IPS DF 6.9 (cell line): ENCODE data around the gene EFCAB9.

Experiments used
- DNase-seq: peaks from one replicate; pipeline ENCODE4 v3.0.0-alpha.2; 2013; ENCODE audit warnings: low read depth, low spot score
- H3K27ac ChIP-seq: one replicate; pipeline ENCODE4 v1.5.1; 2013; ENCODE audit warnings: low read length, control low read depth
- H3K27me3 ChIP-seq: 2 replicates; pipeline ENCODE4 v1.6.1; 2013; ENCODE audit warnings: mild to moderate bottlenecking, low read length; ENCODE audit not compliant: control insufficient read depth, insufficient read depth
- H3K36me3 ChIP-seq: 2 replicates; pipeline ENCODE4 v1.6.1; 2013; ENCODE audit warnings: low read length; ENCODE audit not compliant: control insufficient read depth, insufficient read depth
- H3K4me1 ChIP-seq: 2 replicates; pipeline ENCODE4 v1.6.1; 2013; ENCODE audit warnings: low read length; ENCODE audit not compliant: control insufficient read depth, insufficient read depth
- H3K4me3 ChIP-seq: 2 replicates; pipeline ENCODE4 v1.5.1; 2013; ENCODE audit warnings: mild to moderate bottlenecking, low read length
- H3K9me3 ChIP-seq: 2 replicates; pipeline ENCODE4 v1.6.1; 2013; ENCODE audit warnings: low read length, inconsistent platforms; ENCODE audit not compliant: control insufficient read depth, insufficient read depth
- WGBS: extraction: QIAGEN DNeasy Blood & Tissue Kit; methylation state at CpG from one replicate; pipeline ENCODE4 v1.1.7; 2013; ENCODE audit warnings: mixed read lengths, missing lambda C conversion rate; ENCODE audit not compliant: insufficient read length, insufficient coverage; 5-methylcytosine and 5-hydroxymethylcytosine counted together

EFCAB9 gene

GRCh38 chr5:172207511-172207910 is 13.5 kb downstream of the EFCAB9 start:
- no peak overlapping the region for H3K4me3 ChIP-seq
- H3K9me3 ChIP-seq, result no peaks in the 10 kb centered on the region
- no CpG with 5 or more reads among the region's 3 CpGs for WGBS
- H3K27ac ChIP-seq, result no peak overlapping the region
- H3K36me3 ChIP-seq, result peaks cover 10% of the 10 kb centered on the region; the same call in 1 of the 2 replicates
- DNase-seq, result no peak
- no peaks in the 10 kb centered on the region; the same call in 1 of the 2 replicates for H3K27me3 ChIP-seq
- H3K4me1 ChIP-seq, result no peaks in the 10 kb centered on the region

GRCh38 chr5:172209714-172210113 is 15.7 kb downstream of the EFCAB9 start:
- no peak for DNase-seq
- Histone ChIP-seq H3K27me3 (no peaks in the 10 kb centered on the region; the same call in 1 of the 2 replicates), H3K9me3 (no peaks in the 10 kb centered on the region), H3K27ac (no peak overlapping the region), H3K4me1 (no peaks in the 10 kb centered on the region), H3K36me3 (peaks cover 10% of the 10 kb centered on the region; the same call in 1 of the 2 replicates), H3K4me3 (no peak overlapping the region)
- whole genome bisulfite sequencing, result no CpG with 5 or more reads among the region's 2 CpGs

DNA sequence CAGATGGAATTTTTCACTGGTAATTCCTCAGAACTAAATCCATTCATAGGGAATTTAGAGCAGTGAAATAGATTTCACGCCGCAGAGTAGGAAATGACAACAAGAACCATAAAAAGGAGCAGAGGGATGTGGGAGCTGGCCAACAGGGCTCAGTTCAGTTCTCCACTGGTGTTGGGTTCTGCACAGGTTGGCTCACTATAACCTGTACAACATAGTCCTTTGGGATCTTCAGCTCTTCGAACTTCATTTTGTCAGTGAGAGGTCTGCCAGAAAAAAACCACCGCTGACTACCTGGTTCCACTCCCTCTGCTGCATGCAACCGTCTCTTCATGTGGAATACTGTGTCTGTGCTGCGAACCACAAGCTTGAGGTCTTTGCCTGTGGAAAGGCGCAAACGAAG is 17.7 kb downstream of the EFCAB9 start:
- no peak overlapping the region for H3K4me3 ChIP-seq
- no CpG with 5 or more reads among the region's 8 CpGs for WGBS
- no peaks in the 10 kb centered on the region for H3K4me1 ChIP-seq

GRCh38 chr5:172213126-172213525 is 19.2 kb downstream of the EFCAB9 start:
- peaks cover 10% of the 10 kb centered on the region; the same call in 1 of the 2 replicates for H3K36me3 ChIP-seq
- WGBS, result no CpG with 5 or more reads among the region's 4 CpGs
- no peak overlapping the region for H3K27ac ChIP-seq
- no peaks in the 10 kb centered on the region for H3K4me1 ChIP-seq
- DNase-seq, result no peak
- H3K27me3 ChIP-seq, result no peaks in the 10 kb centered on the region; the same call in 1 of the 2 replicates
- H3K4me3 ChIP-seq, result no peak overlapping the region
- H3K9me3 ChIP-seq, result no peaks in the 10 kb centered on the region

More for the DNA sequence above, 17.7 kb downstream of the EFCAB9 start:
- no peak for DNase-seq
- Histone ChIP-seq H3K27ac (no peak overlapping the region), H3K9me3 (no peaks in the 10 kb centered on the region), H3K36me3 (peaks cover 10% of the 10 kb centered on the region; the same call in 1 of the 2 replicates), H3K27me3 (no peaks in the 10 kb centered on the region; the same call in 1 of the 2 replicates)

GRCh38 chr5:172216345-172216744 is 22.4 kb downstream of the EFCAB9 start:
- no CpG with 5 or more reads among the region's 3 CpGs for WGBS
- no peak overlapping the region for H3K27ac ChIP-seq
- H3K36me3 ChIP-seq, result peaks cover 6% of the 10 kb centered on the region; the same call in 1 of the 2 replicates
- DNase-seq, result no peak
- no peaks in the 10 kb centered on the region; the same call in 1 of the 2 replicates for H3K27me3 ChIP-seq
- H3K4me1 ChIP-seq, result no peaks in the 10 kb centered on the region
- no peak overlapping the region for H3K4me3 ChIP-seq
- no peaks in the 10 kb centered on the region for H3K9me3 ChIP-seq

- no CpG with 5 or more reads among the region's 2 CpGs for WGBS
- Histone ChIP-seq H3K27me3 (no peaks in the 10 kb centered on the region), H3K36me3 (peaks cover 2% of the 10 kb centered on the region; the same call in 1 of the 2 replicates), H3K9me3 (no peaks in the 10 kb centered on the region), H3K27ac (no peak overlapping the region), H3K4me3 (no peak overlapping the region), H3K4me1 (no peaks in the 10 kb centered on the region)
- DNase-seq, result no peak
Observed at GRCh38 chr5:172219296-172219695, 25.3 kb downstream of the EFCAB9 start.

DNA sequence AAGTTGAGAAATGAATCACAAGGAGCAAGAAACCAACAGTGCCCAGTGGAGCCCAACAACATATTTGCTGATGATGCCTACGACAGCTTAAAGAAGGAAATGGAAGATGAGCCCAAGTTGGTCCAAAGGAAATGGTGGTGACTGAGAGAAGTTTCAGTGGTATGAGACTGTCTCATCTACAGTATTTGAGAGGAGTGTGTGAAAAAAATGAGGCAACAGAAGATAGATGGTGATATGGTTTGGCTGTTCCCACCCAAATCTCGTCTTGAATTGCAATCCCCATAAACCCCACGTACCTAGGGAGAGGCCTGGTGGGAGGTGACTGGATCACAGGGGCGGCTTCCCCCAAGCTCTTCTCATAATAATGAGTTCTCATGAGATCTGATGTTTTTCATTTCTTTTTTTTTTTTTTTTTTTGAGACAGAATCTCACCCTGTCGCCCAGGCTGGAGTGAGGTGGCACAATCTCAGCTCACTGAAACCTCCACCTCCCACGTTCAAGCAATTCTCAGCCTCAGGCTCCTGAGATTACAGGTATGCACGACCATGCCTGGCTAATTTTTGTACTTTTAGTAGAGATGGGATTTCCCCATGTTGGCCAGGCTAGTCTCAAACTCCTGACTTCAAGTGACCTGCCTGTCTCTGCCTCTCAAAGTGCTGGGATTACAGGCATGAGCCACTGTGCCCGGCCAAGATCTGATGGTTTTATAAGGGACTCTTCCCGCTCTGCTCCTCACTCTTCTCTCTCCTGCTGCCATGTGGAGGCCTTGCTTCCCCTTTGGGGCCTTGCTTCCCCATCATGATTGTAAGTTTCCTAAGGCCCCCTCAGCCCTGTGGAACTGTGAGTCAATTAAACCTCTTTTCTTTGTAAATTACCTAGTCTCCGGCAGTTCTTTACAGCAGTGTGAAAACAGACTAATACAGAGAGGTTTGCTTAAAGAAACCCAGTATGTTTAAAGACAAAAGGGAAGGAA is 30.2 kb downstream of the EFCAB9 start:
- H3K27ac ChIP-seq, result no peak overlapping the region
- no peaks in the 10 kb centered on the region for H3K9me3 ChIP-seq
- DNase-seq, result no peak
- H3K4me1 ChIP-seq, result no peaks in the 10 kb centered on the region
- no peak overlapping the region for H3K4me3 ChIP-seq
- H3K27me3 ChIP-seq, result no peaks in the 10 kb centered on the region
- WGBS, result no CpG with 5 or more reads among the region's 10 CpGs
- H3K36me3 ChIP-seq, result peaks cover 4% of the 10 kb centered on the region; the same call in 1 of the 2 replicates

- no peaks in the 10 kb centered on the region for H3K4me1 ChIP-seq
- DNase-seq, result no peak
- no CpG with 5 or more reads among the region's 1 CpG for WGBS
Observed at GRCh38 chr5:172224996-172225395, 31.0 kb downstream of the EFCAB9 start.

GRCh38 chr5:172229904-172230303 is 35.9 kb downstream of the EFCAB9 start:
- no CpG with 5 or more reads among the region's 1 CpG for WGBS
- peaks cover 4% of the 10 kb centered on the region; the same call in 1 of the 2 replicates for H3K36me3 ChIP-seq

More at GRCh38 chr5:172224996-172225395, 31.0 kb downstream of the EFCAB9 start:
- Histone ChIP-seq H3K27ac (no peak overlapping the region), H3K9me3 (no peaks in the 10 kb centered on the region), H3K36me3 (peaks cover 4% of the 10 kb centered on the region; the same call in 1 of the 2 replicates), H3K27me3 (no peaks in the 10 kb centered on the region), H3K4me3 (no peak overlapping the region)

GRCh38 chr5:172234031-172234430 is 40.1 kb downstream of the EFCAB9 start:
- Histone ChIP-seq H3K4me1 (peaks cover 1% of the 10 kb centered on the region; the same call in 1 of the 2 replicates), H3K4me3 (no peak overlapping the region), H3K9me3 (no peaks in the 10 kb centered on the region), H3K36me3 (peaks cover 2% of the 10 kb centered on the region; the same call in 1 of the 2 replicates), H3K27me3 (no peaks in the 10 kb centered on the region), H3K27ac (no peak overlapping the region)
- DNase-seq, result no peak
- WGBS, result no CpG with 5 or more reads among the region's 4 CpGs

More at GRCh38 chr5:172229904-172230303, 35.9 kb downstream of the EFCAB9 start:
- no peak for DNase-seq
- Histone ChIP-seq H3K27ac (no peak overlapping the region), H3K4me3 (no peak overlapping the region), H3K27me3 (no peaks in the 10 kb centered on the region), H3K9me3 (no peaks in the 10 kb centered on the region), H3K4me1 (no peaks in the 10 kb centered on the region)
